AG10803 (cell line): ENCODE measurements around the gene RAB31.
A peak's percentile ranks its signal among the peaks of the same experiment; 100 is the strongest.
"Not testable (repeated sequence)": the region's sequence is repeated elsewhere in the genome, so short reads cannot be mapped to it uniquely, and the experiment has no call there.

Experiments used
- DNase-seq: peaks from one replicate; pipeline ENCODE4 v3.0.0; 2010; ENCODE audit warnings: low read depth
- H3K4me3 ChIP-seq: 2 replicates; pipeline ENCODE4 v1.5.1; 2011; ENCODE audit warnings: mild to moderate bottlenecking, low read length, control low read depth
- TF ChIP-seq, protein P1 (sequence below): conservative IDR thresholded peaks from 2 replicates; pipeline ENCODE4 v1.5.1; 2011; ENCODE audit warnings: mild to moderate bottlenecking, low read length, control low read depth, inconsistent platforms

The RAB31 gene

DNA sequence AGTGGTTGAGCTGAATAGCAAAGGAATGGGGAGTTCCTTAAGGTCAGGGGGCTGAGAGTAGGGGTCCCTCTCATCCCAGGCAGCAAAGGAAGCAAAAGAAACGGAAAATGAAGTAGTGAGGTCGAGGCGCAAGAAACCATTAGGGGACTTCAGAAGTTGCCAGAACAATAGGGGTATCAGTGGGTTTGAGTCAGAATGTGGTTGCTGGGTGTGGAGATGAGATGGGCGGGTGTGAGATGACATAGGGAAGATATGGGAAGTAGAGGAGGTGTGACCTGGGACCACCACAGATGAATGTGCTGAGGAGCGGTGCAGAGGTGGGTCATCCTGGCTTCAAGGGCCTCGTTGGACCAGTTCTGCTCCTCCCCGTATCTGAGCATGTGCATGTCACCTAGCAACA is 192.6 kb downstream of the RAB31 start:
- no peak overlapping the region for H3K4me3 ChIP-seq
- TF ChIP-seq, protein P1, sequence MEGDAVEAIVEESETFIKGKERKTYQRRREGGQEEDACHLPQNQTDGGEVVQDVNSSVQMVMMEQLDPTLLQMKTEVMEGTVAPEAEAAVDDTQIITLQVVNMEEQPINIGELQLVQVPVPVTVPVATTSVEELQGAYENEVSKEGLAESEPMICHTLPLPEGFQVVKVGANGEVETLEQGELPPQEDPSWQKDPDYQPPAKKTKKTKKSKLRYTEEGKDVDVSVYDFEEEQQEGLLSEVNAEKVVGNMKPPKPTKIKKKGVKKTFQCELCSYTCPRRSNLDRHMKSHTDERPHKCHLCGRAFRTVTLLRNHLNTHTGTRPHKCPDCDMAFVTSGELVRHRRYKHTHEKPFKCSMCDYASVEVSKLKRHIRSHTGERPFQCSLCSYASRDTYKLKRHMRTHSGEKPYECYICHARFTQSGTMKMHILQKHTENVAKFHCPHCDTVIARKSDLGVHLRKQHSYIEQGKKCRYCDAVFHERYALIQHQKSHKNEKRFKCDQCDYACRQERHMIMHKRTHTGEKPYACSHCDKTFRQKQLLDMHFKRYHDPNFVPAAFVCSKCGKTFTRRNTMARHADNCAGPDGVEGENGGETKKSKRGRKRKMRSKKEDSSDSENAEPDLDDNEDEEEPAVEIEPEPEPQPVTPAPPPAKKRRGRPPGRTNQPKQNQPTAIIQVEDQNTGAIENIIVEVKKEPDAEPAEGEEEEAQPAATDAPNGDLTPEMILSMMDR: no peak
- no peak for DNase-seq

DNA sequence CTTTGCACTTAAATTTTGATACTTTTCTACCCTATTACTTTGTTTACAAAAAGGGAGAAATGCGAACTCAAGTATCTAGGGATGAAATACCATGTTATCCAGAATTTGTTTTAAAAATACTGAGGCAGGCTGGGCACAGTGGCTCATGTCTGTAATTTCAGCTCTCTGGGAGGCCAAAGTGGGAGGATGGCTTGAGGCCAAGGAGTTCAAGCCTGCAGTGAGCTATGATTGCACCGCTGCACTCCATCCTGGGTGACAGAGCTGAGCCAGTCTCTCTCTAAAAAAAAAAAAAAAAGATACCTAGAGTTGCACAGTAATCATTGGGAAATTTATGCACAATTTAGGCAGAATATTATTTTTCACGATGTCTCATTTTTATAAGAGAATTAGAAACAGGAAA is 193.3 kb downstream of the RAB31 start:
- TF ChIP-seq, protein P1: no peak
- H3K4me3 ChIP-seq: no peak overlapping the region
- DNase-seq: no peak

DNA sequence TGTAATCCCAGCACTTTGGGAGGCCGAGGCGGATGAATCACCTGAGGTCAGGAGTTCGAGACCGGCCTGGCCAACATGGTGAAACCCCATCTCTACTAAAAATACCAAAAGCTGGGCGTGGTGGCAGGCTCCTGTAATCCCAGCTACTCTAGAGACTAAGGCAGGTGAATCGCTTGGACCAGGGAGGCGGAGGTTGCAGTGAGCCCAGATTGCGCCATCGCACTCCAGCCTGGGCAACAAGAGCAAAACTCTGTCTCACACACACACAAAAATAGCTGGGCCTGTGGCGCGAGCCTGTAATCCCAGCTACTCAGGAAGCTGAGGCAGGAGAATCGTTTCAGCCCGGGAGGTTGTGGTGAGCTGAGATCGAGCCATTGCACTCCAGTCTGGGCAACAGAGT is 194.2 kb downstream of the RAB31 start:
- not testable (repeated sequence) for DNase-seq, H3K4me3 ChIP-seq

DNA sequence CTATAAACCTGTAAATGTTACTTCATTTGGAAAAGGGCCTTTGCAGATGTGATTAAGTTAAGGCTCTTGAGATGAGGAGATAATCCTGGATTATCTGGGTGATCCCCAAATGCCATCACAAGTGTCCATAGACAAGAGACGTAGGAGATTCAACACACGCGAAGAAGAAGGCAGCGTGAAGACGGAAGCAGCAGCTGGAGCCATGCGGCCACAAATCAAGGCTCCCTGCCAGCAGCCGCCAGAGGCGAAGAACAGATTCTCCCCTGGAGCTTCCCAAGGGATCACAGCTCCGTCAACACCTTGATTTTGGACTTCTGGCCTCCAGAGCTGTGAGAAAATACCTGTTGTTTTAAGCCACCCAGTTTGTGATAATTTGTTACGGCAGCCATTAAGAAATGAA is 194.7 kb downstream of the RAB31 start:
- no peak overlapping the region for H3K4me3 ChIP-seq
- peak; percentile 39 for DNase-seq
- TF ChIP-seq, protein P1: no peak

DNA sequence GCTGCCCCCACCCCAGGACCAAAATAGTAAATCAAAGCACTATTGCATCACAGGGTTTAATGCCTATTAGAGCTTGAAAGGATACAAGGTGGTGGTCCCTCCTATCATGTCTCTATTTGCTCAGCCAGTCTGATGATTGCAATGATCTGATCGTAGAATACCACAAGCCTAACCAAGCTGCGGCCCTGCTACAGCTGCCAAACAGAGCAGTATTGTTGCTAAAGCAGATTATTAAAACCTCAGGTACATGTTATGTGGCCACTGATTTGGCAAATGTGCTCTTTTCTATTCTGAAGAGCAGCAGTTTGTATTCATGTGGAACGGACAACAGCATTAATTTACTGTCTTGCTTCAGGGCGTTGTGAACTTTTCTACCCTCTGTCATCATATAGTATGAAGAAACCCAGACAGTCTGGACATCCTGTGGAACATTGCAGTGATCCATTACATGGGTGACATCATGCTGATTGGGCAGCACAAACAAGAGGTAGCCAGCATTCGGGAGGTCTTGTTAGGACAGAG is 197.4 kb downstream of the RAB31 start:
- H3K4me3 ChIP-seq: no peak overlapping the region
- TF ChIP-seq, protein P1: no peak
- peak; percentile 29 for DNase-seq

DNA sequence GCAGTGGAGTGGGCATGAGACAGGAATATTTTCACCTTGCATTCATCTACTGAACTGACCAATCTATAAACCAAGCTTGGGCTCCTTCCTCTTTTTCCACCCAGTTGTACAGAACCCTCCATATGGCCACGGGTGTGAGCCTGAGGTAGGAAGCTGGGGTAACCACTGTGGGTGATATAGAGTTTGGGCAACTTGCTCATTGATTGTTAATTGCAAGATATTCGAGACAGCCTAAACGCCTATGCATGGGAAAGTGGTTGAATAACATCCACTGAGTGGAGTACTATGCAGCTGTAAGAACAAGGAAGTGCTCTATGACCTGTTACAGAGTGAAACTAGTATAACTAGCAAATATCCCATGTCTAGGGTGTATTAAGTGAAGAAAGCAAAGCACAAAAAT is 198.4 kb downstream of the RAB31 start:
- no peak overlapping the region for H3K4me3 ChIP-seq
- TF ChIP-seq, protein P1: no peak
- DNase-seq: no peak

DNA sequence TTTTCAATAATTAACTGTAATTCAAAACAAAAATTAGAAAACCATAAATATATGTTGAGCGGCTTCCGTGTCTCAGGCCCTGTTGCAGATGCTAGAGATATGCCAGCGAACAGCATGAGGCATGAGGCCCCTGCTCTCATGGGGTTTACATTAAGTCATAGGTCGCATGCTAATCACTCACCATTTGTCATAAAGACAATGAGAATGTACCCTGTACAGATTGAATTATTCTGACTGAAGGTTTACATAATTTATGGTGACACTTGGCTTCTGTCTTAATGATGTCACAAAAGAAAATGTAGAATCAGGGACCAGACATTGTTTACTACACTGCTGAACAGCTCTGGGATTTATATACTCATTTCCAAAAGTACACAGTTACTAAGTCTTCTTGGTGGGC is 199.8 kb downstream of the RAB31 start:
- no peak overlapping the region for H3K4me3 ChIP-seq
- no peak for DNase-seq
- TF ChIP-seq, protein P1: no peak

DNA sequence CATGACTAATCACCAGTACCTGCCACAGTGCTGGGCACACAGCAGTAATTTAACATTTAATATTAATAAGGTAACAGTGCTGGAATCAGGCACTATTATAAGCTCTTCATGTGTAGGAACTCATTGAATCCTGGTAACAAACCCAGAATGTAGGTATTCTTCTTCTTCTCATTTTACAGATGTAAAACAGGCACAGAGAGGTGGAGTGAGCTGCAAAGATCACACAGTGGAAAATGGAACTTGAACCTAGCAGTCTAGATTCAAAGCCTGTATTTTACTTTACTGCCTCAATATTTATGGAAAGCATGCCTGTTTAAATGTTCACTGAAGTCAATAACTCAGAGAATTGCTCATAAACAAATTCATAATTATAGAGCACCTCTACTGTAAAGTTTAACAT is 202.0 kb downstream of the RAB31 start:
- TF ChIP-seq, protein P1: no peak
- H3K4me3 ChIP-seq: no peak overlapping the region
- DNase-seq: no peak
